ENCODE results near the gene QARS1. TPM values are rescaled to one million over a fixed set of nuclear protein-coding genes. Genes with fewer than 3 reads are reported as not detected.

QARS1 gene
- total and polyA plus RNA-seq, 2 of the 13 experiments (the other 11 are each of a cell fraction or from before 2014, with no cell fraction given) = 307 to 327 TPM

DNA sequence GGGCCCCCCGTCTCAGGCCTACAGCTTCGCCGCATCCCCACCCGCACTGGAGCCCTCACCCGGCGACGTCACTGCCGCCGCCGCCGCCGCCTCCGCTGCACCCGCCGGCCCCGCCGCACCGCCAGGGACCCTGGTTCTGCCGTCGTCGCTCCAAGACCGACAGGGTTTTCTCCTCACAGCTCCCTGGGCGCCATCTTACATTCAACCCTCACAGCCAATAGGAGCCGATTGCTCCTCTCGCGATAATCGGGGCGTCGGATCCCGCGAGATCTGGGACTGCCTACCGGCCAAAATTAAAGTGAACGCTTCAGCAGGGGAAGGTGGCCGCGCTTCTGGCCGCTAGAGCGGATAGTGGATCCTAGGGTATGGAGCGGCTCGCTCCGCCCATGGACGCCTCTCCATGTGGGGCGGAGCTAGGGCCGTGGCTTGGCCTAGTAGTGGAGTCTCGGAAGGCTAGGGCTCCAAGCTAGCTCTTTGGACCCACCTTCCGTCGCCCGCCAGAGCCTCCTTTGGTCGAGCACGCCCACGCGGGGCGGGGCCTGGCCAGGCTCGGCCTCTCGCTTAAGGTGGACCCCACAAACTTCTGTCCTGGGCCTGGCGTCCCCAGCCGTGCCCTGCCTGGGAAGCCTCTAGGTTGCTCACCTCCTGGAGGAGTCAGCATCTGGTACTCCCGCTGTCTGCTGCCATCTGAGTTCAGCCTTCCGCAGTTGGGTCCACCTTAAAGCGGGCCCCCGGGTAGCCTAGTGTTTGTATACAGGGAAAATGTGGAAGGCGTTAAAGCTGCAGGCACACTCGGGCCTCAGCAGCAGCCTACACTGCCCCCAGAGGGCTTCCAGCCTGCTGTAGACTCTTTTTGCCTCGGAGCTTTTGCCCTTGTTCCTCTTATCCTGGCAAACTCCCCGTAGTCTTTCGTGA, 10.4 kb downstream of the QARS1 start, which contains the start of gene QRICH1 (continued):
- TF ChIP-seq, protein P1, sequence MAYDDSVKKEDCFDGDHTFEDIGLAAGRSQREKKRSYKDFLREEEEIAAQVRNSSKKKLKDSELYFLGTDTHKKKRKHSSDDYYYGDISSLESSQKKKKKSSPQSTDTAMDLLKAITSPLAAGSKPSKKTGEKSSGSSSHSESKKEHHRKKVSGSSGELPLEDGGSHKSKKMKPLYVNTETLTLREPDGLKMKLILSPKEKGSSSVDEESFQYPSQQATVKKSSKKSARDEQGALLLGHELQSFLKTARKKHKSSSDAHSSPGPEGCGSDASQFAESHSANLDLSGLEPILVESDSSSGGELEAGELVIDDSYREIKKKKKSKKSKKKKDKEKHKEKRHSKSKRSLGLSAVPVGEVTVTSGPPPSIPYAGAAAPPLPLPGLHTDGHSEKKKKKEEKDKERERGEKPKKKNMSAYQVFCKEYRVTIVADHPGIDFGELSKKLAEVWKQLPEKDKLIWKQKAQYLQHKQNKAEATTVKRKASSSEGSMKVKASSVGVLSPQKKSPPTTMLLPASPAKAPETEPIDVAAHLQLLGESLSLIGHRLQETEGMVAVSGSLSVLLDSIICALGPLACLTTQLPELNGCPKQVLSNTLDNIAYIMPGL (CRISPR knock-in tag; IDR thresholded peaks at IDR 0.05; ENCODE audit: borderline replicate concordance in 1 of 2, low read depth in 1 of 2) = peak; percentile 71 to 86
- no peak for TF ChIP-seq MAF1 (CRISPR knock-in tag; IDR thresholded peaks at IDR 0.05; ENCODE audit: borderline replicate concordance)
- TF ChIP-seq GFI1 (CRISPR knock-in tag; IDR thresholded peaks at IDR 0.05; ENCODE audit: borderline replicate concordance) = peak; percentile 61
- peak; percentile 70 for TF ChIP-seq KLF6 (CRISPR knock-in tag; IDR thresholded peaks at IDR 0.05)
- TF ChIP-seq ZNF30 (CRISPR knock-in tag; IDR thresholded peaks at IDR 0.05) = no peak
- no peak for TF ChIP-seq RARG (CRISPR knock-in tag; IDR thresholded peaks at IDR 0.05; ENCODE audit: low read depth)
- TF ChIP-seq, protein P2, sequence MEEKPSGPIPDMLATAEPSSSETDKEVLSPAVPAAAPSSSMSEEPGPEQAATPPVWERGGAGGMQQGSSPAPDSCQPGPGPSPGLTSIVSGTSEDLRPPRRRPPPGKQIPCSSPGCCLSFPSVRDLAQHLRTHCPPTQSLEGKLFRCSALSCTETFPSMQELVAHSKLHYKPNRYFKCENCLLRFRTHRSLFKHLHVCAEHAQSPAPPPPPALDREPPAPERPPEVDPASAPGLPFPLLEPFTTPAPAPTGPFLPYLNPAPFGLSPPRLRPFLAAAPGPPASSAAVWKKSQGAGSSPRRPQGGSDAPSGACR (CRISPR knock-in tag; IDR thresholded peaks at IDR 0.05) = no peak
- TF ChIP-seq GABPA (IDR thresholded peaks at IDR 0.05; ENCODE audit: low read depth, low read length) = no peak; the same call in 1 of the 2 replicates
- TF ChIP-seq GABPA (CRISPR knock-in tag; IDR thresholded peaks at IDR 0.05; ENCODE audit: low read depth) = peak; percentile 61
- TF ChIP-seq, protein P3, sequence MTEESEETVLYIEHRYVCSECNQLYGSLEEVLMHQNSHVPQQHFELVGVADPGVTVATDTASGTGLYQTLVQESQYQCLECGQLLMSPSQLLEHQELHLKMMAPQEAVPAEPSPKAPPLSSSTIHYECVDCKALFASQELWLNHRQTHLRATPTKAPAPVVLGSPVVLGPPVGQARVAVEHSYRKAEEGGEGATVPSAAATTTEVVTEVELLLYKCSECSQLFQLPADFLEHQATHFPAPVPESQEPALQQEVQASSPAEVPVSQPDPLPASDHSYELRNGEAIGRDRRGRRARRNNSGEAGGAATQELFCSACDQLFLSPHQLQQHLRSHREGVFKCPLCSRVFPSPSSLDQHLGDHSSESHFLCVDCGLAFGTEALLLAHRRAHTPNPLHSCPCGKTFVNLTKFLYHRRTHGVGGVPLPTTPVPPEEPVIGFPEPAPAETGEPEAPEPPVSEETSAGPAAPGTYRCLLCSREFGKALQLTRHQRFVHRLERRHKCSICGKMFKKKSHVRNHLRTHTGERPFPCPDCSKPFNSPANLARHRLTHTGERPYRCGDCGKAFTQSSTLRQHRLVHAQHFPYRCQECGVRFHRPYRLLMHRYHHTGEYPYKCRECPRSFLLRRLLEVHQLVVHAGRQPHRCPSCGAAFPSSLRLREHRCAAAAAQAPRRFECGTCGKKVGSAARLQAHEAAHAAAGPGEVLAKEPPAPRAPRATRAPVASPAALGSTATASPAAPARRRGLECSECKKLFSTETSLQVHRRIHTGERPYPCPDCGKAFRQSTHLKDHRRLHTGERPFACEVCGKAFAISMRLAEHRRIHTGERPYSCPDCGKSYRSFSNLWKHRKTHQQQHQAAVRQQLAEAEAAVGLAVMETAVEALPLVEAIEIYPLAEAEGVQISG (CRISPR knock-in tag; IDR thresholded peaks at IDR 0.05) = peak; percentile 95
- TF ChIP-seq, protein P4, sequence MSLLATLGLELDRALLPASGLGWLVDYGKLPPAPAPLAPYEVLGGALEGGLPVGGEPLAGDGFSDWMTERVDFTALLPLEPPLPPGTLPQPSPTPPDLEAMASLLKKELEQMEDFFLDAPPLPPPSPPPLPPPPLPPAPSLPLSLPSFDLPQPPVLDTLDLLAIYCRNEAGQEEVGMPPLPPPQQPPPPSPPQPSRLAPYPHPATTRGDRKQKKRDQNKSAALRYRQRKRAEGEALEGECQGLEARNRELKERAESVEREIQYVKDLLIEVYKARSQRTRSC (CRISPR knock-in tag; IDR thresholded peaks at IDR 0.05; ENCODE audit: low read depth) = no peak
- peak; percentile 46; the same call in 1 of the 2 replicates for TF ChIP-seq ZNF678 (CRISPR knock-in tag; IDR thresholded peaks at IDR 0.05)
- TF ChIP-seq, protein P5, sequence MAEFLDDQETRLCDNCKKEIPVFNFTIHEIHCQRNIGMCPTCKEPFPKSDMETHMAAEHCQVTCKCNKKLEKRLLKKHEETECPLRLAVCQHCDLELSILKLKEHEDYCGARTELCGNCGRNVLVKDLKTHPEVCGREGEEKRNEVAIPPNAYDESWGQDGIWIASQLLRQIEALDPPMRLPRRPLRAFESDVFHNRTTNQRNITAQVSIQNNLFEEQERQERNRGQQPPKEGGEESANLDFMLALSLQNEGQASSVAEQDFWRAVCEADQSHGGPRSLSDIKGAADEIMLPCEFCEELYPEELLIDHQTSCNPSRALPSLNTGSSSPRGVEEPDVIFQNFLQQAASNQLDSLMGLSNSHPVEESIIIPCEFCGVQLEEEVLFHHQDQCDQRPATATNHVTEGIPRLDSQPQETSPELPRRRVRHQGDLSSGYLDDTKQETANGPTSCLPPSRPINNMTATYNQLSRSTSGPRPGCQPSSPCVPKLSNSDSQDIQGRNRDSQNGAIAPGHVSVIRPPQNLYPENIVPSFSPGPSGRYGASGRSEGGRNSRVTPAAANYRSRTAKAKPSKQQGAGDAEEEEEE (CRISPR knock-in tag; IDR thresholded peaks at IDR 0.05; ENCODE audit: borderline replicate concordance) = peak; percentile 63; the same call in 1 of the 2 replicates
- TF ChIP-seq, protein P6, sequence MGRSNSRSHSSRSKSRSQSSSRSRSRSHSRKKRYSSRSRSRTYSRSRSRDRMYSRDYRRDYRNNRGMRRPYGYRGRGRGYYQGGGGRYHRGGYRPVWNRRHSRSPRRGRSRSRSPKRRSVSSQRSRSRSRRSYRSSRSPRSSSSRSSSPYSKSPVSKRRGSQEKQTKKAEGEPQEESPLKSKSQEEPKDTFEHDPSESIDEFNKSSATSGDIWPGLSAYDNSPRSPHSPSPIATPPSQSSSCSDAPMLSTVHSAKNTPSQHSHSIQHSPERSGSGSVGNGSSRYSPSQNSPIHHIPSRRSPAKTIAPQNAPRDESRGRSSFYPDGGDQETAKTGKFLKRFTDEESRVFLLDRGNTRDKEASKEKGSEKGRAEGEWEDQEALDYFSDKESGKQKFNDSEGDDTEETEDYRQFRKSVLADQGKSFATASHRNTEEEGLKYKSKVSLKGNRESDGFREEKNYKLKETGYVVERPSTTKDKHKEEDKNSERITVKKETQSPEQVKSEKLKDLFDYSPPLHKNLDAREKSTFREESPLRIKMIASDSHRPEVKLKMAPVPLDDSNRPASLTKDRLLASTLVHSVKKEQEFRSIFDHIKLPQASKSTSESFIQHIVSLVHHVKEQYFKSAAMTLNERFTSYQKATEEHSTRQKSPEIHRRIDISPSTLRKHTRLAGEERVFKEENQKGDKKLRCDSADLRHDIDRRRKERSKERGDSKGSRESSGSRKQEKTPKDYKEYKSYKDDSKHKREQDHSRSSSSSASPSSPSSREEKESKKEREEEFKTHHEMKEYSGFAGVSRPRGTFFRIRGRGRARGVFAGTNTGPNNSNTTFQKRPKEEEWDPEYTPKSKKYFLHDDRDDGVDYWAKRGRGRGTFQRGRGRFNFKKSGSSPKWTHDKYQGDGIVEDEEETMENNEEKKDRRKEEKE (IDR thresholded peaks at IDR 0.05) = no peak
- TF ChIP-seq JARID2 (CRISPR knock-in tag; IDR thresholded peaks at IDR 0.05; ENCODE audit: insufficient replicate concordance) = no peak
- peak; percentile 47; the same call in 1 of the 2 replicates for TF ChIP-seq ZNF564 (CRISPR knock-in tag; IDR thresholded peaks at IDR 0.05)
